GM12865 (cell line): ENCODE measurements around the gene SNX9.

Experiments used
- DNase-seq: peaks from one replicate; pipeline ENCODE4 v3.0.0; 2010; ENCODE audit warnings: low read depth
- H3K4me3 ChIP-seq: 2 replicates; pipeline ENCODE4 v1.5.1; 2011; ENCODE audit warnings: mild to moderate bottlenecking, low read depth, low read length, control low read depth
- TF ChIP-seq, protein P1 (sequence below): IDR thresholded peaks from 2 replicates; pipeline ENCODE4 v1.5.1; 2011; ENCODE audit warnings: low read length, control low read depth, low read depth, inconsistent platforms; ENCODE audit not compliant: insufficient read depth; ENCODE audit errors: missing control alignments

SNX9 gene

GRCh38 chr6:157804448-157805327 is 18.4 kb upstream of the SNX9 start:
- no peak for DNase-seq

DNA sequence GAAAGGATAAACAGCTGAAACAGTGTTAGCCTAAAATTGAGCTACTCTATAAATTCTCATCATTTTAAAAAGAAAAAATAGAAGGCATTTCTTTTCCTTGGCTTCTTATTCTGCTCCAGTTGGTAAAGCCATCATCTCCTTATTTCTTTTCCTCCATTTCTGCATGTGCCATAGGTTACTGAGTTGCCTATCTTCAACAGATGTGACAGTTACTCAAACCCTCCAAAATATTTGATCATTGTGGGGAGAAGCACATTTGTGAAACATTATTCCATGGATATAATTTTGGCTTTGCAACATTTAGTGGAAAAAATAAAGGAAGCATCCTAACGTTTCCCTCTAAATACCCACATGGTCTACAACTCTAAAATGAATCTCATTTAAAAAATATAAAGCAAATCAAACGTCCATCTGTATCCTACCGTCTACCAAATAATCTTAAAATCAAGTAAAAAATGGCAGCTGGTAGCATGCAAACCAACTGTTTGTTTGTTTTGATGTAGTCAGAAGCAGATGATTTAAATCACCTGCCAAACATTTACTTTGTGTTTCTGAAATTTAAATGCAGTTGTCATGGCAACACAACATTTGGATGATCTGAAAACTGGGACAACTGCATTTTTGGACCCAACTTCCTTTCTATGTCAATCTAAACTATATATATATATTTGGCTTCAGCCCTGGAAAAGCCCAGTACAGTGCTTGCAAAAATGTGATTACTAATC is 16.8 kb upstream of the SNX9 start:
- no peak for DNase-seq
- TF ChIP-seq, protein P1, sequence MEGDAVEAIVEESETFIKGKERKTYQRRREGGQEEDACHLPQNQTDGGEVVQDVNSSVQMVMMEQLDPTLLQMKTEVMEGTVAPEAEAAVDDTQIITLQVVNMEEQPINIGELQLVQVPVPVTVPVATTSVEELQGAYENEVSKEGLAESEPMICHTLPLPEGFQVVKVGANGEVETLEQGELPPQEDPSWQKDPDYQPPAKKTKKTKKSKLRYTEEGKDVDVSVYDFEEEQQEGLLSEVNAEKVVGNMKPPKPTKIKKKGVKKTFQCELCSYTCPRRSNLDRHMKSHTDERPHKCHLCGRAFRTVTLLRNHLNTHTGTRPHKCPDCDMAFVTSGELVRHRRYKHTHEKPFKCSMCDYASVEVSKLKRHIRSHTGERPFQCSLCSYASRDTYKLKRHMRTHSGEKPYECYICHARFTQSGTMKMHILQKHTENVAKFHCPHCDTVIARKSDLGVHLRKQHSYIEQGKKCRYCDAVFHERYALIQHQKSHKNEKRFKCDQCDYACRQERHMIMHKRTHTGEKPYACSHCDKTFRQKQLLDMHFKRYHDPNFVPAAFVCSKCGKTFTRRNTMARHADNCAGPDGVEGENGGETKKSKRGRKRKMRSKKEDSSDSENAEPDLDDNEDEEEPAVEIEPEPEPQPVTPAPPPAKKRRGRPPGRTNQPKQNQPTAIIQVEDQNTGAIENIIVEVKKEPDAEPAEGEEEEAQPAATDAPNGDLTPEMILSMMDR: no peak
- no peak overlapping the region for H3K4me3 ChIP-seq

More at GRCh38 chr6:157804448-157805327, 18.4 kb upstream of the SNX9 start:
- TF ChIP-seq, protein P1: no peak
- no peak overlapping the region for H3K4me3 ChIP-seq

- TF ChIP-seq, protein P1: no peak
- no peak for DNase-seq
- no peak overlapping the region for H3K4me3 ChIP-seq
These were observed 16.2 kb upstream of the SNX9 start for GRCh38 chr6:157806856-157807215.

DNA sequence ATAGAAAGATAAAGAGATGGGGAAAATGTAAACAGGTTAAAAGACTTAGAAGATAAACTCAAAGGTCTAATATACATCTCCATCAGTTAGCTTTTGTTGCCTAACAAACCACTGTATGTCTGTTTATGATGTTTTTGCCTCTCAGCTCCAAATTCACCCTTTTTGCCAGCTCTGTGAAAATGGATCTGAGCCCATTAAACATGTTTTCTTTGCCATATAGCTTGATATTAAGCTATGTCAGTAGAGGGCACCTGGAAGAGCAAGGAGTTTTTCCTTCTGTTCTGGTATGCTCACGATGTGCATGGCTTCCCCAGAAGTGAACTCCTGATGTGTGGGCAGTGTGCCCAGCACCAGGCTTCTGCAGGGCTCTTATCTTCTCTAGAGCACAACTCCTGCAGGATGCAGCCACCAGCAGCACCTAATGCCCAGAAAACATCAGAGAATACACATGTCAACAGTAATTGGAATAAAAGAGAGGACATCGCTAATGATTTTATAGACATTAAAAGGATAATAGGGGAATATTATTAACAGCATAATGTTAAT is 14.6 kb upstream of the SNX9 start:
- TF ChIP-seq, protein P1: no peak
- no peak for DNase-seq
- no peak overlapping the region for H3K4me3 ChIP-seq

- TF ChIP-seq, protein P1: no peak
- no peak for DNase-seq
- no peak overlapping the region for H3K4me3 ChIP-seq
These were observed 13.4 kb upstream of the SNX9 start for GRCh38 chr6:157809613-157810012.

- H3K4me3 ChIP-seq: no peak overlapping the region
- TF ChIP-seq, protein P1: no peak
- no peak for DNase-seq
These were observed 11.9 kb upstream of the SNX9 start for GRCh38 chr6:157811137-157811475.
